Nucleus accumbens (tissue), 56 donors: Measurements from ENCODE around the gene CCR8.
"Not testable (repeated sequence)": the region's sequence is repeated elsewhere in the genome, so short reads cannot be mapped to it uniquely, and the experiment has no call there.

ENCODE experiments used
- DNase-seq, 56 donors: peaks; one replicate each; lab custom pipeline; 2025; lab: John Stamatoyannopoulos, UW

The CCR8 gene

GRCh38 chr3:39302178-39302577 is 27.3 kb upstream of the CCR8 start:
- no peak for DNase-seq

DNA sequence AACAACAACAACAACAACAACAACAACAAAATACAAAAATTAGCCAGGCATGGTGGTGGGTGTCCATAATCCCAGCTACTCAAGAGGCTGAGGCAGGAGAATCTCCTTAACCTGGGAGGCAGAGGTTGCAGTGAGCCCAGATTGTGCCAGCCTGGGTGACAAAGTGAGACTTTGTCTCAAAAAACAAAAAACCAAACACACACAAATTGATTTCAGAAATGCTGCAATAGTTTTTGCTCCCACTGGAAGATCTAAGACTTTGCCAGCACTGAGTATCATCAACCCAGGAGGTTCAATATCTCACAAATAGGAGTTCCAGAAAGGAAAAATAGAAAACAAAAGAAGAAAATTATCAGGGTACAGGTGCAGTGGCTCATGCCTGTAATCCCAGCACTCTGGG is 16.2 kb upstream of the CCR8 start:
- DNase-seq: no peak

GRCh38 chr3:39315420-39315819 is 14.1 kb upstream of the CCR8 start:
- DNase-seq: no peak

GRCh38 chr3:39317571-39318169 is 11.8 kb upstream of the CCR8 start:
- DNase-seq: no peak

- no peak for DNase-seq
Observed at GRCh38 chr3:39318301-39318700, 11.2 kb upstream of the CCR8 start.

DNA sequence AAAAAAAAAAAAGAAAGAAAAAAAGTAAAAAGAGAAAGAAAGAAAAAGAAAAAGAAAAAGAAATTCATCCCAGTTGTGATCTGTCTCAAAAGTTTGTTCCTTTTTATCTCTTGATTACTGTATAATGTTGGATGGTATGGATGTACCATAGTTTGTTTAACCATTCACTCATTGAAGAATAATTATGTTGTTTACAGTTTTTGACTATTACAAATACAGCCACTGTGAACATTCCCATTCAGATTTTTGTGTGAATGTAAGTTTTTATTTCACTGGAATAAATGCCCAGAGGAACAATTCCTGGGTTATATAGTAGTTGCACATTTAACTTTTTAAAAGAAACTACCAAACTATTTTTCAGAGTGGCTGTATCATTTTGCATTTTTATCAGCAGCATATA is 10.3 kb upstream of the CCR8 start:
- DNase-seq: no peak

- not testable (repeated sequence) for DNase-seq
Observed at GRCh38 chr3:39321574-39321983, 7.9 kb upstream of the CCR8 start.

GRCh38 chr3:39322209-39322715 is 7.2 kb upstream of the CCR8 start:
- not testable (repeated sequence) for DNase-seq

DNA sequence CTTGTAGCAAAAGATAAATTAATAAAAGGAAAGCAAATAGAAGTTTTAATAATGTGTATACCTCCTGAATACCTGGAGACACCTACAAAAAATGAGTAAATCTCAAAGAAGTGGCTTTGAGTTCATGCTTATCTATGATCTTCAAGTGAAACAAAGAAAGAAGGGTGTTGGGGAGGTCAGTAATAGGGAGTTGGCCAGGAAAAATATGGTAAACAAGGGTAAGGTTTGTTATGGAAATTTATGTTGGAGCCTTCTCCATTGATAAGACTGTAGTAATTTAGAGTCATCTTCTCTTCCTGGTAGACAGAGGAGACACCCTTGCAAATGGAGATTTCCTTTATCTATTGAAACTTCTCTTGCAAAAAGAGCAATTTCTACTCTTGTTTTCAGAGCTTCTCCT is 6.6 kb upstream of the CCR8 start:
- DNase-seq: no peak

GRCh38 chr3:39323494-39323893 is 6.0 kb upstream of the CCR8 start:
- no peak for DNase-seq

- DNase-seq: no peak
Observed at GRCh38 chr3:39325236-39325635, 4.3 kb upstream of the CCR8 start.

- no peak for DNase-seq
Observed at GRCh38 chr3:39327053-39327745, 2.3 kb upstream of the CCR8 start.

DNA sequence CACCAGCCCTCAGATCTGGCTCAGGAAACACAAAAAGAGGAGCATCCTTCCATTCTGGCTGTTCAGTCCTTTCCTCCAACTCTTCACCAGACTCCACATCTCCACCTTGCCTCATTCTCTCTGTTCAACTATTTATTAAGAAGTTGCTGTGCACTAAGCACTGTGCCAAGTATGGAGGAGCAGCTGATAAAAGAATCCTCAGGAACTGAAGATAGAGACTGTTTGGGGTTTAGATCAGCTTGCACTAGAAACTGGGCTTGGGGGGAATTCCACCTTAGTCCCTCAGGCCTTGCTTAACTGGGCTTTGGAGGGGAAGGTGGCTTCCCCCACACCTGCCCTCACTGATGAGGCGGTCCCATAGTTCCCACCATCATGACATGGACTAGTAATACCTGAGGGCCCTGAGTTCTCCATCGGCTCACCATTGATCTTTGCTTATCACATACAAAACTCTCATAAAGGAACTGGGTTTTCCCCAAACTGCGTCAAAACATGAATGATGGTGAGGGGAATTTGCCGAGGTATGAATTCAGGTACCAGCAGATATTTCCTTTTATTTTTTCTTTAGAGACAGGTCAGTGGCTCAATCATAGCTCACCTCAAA is 1.7 kb upstream of the CCR8 start:
- no peak for DNase-seq

DNA sequence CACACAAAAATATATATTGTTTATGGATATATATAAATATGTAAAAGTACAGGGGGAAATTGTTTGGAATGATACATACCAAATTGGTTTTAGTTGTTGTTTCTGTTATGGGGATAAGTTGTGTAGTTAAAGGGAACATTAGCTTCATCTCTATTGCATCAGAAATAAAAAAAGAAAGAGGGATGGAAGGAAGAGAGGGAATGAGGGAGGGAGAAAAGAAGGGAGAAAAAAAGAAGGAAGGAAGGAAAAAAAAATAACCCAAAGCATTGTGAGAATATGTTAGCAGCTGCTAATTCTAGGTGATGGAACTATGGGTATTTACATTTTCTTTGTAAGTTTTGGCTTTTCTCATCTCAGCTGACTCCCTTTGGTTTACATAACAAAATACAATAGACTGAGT is 1.3 kb downstream of the CCR8 start:
- DNase-seq: no peak

DNA sequence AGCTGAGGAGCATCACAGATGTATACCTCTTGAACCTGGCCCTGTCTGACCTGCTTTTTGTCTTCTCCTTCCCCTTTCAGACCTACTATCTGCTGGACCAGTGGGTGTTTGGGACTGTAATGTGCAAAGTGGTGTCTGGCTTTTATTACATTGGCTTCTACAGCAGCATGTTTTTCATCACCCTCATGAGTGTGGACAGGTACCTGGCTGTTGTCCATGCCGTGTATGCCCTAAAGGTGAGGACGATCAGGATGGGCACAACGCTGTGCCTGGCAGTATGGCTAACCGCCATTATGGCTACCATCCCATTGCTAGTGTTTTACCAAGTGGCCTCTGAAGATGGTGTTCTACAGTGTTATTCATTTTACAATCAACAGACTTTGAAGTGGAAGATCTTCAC is 3.0 kb downstream of the CCR8 start:
- DNase-seq: no peak

GRCh38 chr3:39333607-39334006 is 4.1 kb downstream of the CCR8 start:
- no peak for DNase-seq

DNA sequence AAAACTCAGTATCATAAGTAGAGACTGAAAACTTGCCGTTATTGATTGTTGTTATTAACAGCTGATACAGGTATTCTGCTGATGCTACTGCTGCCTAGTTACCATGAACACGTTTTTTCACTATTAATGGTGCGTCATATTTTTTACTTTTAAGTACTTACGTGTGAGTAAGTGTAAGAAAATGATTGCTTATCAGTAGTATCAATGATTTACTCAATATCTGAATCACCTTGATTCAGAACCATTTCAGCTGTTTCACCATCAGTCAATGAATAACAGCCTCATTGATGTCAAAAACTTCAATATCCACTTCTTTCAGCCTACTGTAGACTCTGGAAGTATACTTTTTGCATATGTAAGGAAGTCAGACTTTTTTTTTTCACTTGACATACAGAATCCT is 4.7 kb downstream of the CCR8 start:
- DNase-seq: no peak

DNA sequence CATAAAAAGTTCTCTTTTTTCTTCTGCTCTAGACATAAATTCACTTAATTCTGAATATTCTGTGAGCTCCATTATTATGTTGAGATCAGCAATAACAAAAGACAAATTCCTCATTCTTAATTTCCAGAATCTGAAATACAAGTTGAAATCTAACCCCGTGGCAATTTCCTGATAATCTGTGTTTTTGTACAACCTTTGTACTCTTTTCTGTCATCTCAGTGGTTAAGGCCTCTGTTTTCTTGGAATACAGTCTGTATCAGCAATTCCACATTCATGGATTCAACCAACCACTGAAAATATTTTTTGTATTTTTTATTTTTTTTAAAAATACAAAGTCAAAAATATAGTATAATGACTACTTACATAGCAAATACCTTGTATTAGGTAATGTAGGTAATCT is 8.7 kb downstream of the CCR8 start:
- no peak for DNase-seq

- DNase-seq: no peak
Observed at GRCh38 chr3:39339086-39339485, 9.6 kb downstream of the CCR8 start.

DNA sequence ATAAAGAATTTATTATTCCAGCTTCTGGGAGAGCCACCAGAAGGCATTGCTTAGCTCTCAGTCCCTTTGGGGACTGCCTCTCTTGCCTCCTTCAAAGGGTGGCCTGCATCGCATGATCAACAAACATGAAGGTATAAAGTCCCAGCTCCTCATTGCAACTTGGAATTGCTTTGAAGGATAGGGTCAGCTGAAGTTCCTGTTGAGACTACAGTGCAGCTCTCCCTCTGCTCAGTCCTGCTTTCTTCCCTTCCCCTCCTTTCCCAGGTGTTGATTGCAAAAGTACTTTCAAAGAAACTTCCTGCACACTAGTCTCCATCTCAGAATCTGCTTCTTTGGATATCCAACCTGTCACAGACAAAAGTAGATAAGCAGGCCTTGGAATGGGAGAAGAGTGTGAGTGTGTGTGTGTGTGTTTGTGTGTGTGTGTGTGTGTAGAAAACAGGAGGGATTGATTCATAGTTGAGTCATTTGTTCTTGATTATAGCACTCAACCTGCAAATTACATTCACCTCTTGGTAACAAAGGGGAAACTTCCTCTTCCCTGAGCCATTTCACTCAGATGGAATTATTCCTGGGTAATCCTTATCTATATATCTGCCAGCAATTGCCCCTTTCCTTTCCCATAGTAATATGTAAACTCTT is 13.7 kb downstream of the CCR8 start:
- DNase-seq: no peak

DNA sequence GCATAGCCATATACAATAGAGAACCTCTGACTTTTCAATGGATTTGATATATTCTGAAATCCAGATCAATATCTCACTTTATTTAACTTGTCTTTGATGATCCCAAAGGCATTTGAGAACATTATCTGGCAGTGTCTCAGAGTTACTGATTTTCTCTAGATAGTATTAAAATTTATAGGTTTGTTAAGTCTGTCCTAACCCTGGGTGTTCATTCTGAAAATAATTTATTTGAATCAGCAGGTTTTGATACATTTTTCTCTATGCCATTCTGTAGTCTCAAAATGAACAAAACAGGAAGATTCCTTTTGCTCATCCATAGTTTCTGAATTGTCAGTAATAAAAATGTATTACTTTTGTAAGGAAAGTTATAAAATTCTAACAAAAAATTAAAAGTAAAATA is 14.3 kb downstream of the CCR8 start:
- DNase-seq: no peak
